A673 (cell line): ENCODE results near the gene FUNDC2. TPM values are rescaled to one million over a fixed set of nuclear protein-coding genes. Genes with fewer than 3 reads are reported as not detected.

ENCODE experiments used
- BruUV-seq: library from RNA; stranded (reverse); fragments of 400-500 nt; replicated peaks from 2 replicates; lab custom pipeline; 2021; lab: Mats Ljungman, UMichigan
- CTCF ChIA-PET: fragments of 300-600 bp; sonication (Branson Sonifier 250); formaldehyde crosslinking; loops from one replicate; lab custom pipeline; 2022; ENCODE audit warnings: antibody characterized with exemption; lab: Charles Lee
- POLR2A ChIA-PET: fragments of 300-600 bp; sonication (Branson Sonifier 250); formaldehyde crosslinking; loops from one replicate; lab custom pipeline; 2022; ENCODE audit warnings: antibody characterized with exemption; ENCODE audit not compliant: low non-redundant PET; lab: Charles Lee
- DNase-seq: peaks from one replicate; pipeline ENCODE4 v3.0.0-alpha.2; 2015; ENCODE audit warnings: low spot score
- H3K27ac ChIP-seq: fragments of 200-600 bp; sonication (generic); 2 replicates; pipeline ENCODE4 v1.5.1; 2016; ENCODE audit warnings: mixed run types, low read depth, mild to moderate bottlenecking, mixed read lengths, antibody characterized with exemption, low read length; ENCODE audit not compliant: poor library complexity, severe bottlenecking
- H3K27me3 ChIP-seq: fragments of 200-600 bp; sonication (generic); replicated peaks from 2 replicates; pipeline ENCODE4 v1.6.1; 2017; ENCODE audit warnings: mixed run types, low read depth, mild to moderate bottlenecking, mixed read lengths, antibody characterized with exemption, low read length; ENCODE audit not compliant: insufficient read depth, poor library complexity
- H3K36me3 ChIP-seq: fragments of 200-600 bp; sonication (generic); 2 replicates; pipeline ENCODE4 v1.6.1; 2016; ENCODE audit warnings: mixed run types, mild to moderate bottlenecking, mixed read lengths, antibody characterized with exemption, low read length; ENCODE audit not compliant: insufficient read depth, poor library complexity, severe bottlenecking
- H3K4me1 ChIP-seq: fragments of 200-600 bp; sonication (generic); 2 replicates; pipeline ENCODE4 v1.6.1; 2017; ENCODE audit warnings: mixed run types, mild to moderate bottlenecking, mixed read lengths, antibody characterized with exemption, low read length; ENCODE audit not compliant: insufficient read depth, poor library complexity, severe bottlenecking
- H3K4me3 ChIP-seq: fragments of 200-600 bp; sonication (generic); 2 replicates; pipeline ENCODE4 v1.5.1; 2016; ENCODE audit warnings: low read depth, mixed run types, mild to moderate bottlenecking, mixed read lengths, low read length; ENCODE audit not compliant: poor library complexity, severe bottlenecking
- H3K9me3 ChIP-seq: fragments of 200-600 bp; sonication (generic); 2 replicates; pipeline ENCODE4 v1.6.1; 2016; ENCODE audit warnings: mixed run types, low read depth, mild to moderate bottlenecking, mixed read lengths, antibody characterized with exemption, low read length; ENCODE audit not compliant: poor library complexity, severe bottlenecking
- CTCF ChIP-seq: fragments of 300-800, 200-600 bp; sonication (generic); conservative IDR thresholded peaks from 2 replicates; pipeline ENCODE4 v1.5.1; 2017; ENCODE audit warnings: low read depth, mild to moderate bottlenecking, antibody characterized with exemption, low read length, moderate library complexity, mixed read lengths
- EZH2 ChIP-seq: fragments of 200-600 bp; sonication (generic); IDR thresholded peaks from 2 replicates; pipeline ENCODE4 v1.6.1; 2017; ENCODE audit warnings: borderline replicate concordance, low read depth, mild to moderate bottlenecking, mixed read lengths, antibody characterized with exemption, low read length; ENCODE audit not compliant: poor library complexity, severe bottlenecking
- intact Hi-C: fragments of 100-400 bp; cut with micrococcal nuclease; formaldehyde crosslinking; loops from one replicate; pipeline ENCODE4 v1.10.0; 2022; ENCODE audit not compliant: unreplicated experiment
- total RNA-seq: library from RNA; stranded (reverse); gene quantifications from 2 replicates; pipeline ENCODE4 v1.2.3, GENCODE V29; 2021

FUNDC2 gene
- total RNA-seq, 1 experiment from 2014 or later: 84.6 TPM

DNA sequence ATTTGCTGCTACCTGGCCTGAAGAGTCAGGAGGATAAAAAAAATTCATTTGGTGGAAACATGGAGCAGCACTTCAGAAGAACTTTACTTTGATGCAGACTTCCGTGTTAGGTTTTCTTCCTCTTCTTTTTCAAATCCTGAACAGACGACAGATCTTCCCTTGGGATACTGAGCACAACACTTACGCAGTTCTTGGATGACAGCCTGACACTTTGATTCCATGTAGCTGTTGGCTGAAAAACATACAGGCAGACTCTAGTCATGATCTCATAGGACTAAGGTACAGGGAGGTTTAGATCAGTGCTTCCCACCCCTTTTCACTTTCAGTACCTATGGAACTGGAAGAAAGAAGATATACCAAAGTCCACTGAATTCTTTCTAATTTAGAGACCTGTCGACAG is 35.1 kb downstream of the FUNDC2 start:
- ChIA-PET CTCF (no interaction called here), POLR2A (no interaction called here)
- no TSS peak for BruUV-seq

GRCh38 chrX:155065035-155065734 is 38.5 kb downstream of the FUNDC2 start:
- no peak for DNase-seq
- H3K27ac ChIP-seq: no peak overlapping the region
- H3K9me3 ChIP-seq: no peaks in the 10 kb centered on the region
- CTCF ChIA-PET: no interaction called here
- no TSS peak for BruUV-seq
- H3K27me3 ChIP-seq: no peaks in the 10 kb centered on the region
- intact Hi-C loops: no loop called here
- no peaks in the 10 kb centered on the region for H3K4me1 ChIP-seq
- TF ChIP-seq EZH2 (no peak), CTCF (no peak)
- H3K36me3 ChIP-seq: no peaks in the 10 kb centered on the region
- no peak overlapping the region for H3K4me3 ChIP-seq
- POLR2A ChIA-PET: no interaction called here

More for the DNA sequence above, 35.1 kb downstream of the FUNDC2 start:
- Histone ChIP-seq H3K36me3 (no peaks in the 10 kb centered on the region), H3K9me3 (no peaks in the 10 kb centered on the region), H3K4me1 (no peaks in the 10 kb centered on the region), H3K4me3 (no peak overlapping the region), H3K27me3 (no peaks in the 10 kb centered on the region), H3K27ac (no peak overlapping the region)
- no peak for TF ChIP-seq CTCF
- TF ChIP-seq EZH2: no peak
- intact Hi-C loops: no loop called here
- no peak for DNase-seq

DNA sequence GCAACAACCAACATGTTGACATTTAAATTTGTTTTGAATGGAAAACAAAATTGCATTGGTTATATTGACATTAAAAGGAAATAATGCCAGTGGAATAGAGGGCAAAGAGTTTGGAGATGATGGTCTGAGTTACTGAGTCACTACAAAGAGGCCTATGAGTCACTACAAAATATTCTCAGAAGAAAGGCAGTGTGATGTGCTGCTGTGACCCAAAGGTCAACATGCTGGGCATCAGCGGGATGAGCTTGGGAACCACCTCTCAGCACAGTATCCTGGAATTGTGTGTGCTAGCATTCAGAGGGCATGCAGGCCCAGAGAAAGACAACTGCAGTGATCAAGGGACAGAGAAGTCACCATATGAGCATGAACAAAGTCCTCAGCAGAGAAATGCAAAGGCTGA is 41.5 kb downstream of the FUNDC2 start:
- TF ChIP-seq CTCF (no peak), EZH2 (no peak)
- CTCF ChIA-PET: no interaction called here
- DNase-seq: no peak
- H3K36me3 ChIP-seq: no peaks in the 10 kb centered on the region
- no peaks in the 10 kb centered on the region for H3K27me3 ChIP-seq
- H3K4me3 ChIP-seq: no peak overlapping the region
- H3K9me3 ChIP-seq: no peaks in the 10 kb centered on the region
- H3K27ac ChIP-seq: no peak overlapping the region
- intact Hi-C loops: no loop called here
- BruUV-seq: no TSS peak
- peaks cover 7% of the 10 kb centered on the region for H3K4me1 ChIP-seq
- POLR2A ChIA-PET: no interaction called here
